HEK293T (cell line): Measurements from ENCODE around the gene PAQR8.
A peak's percentile ranks its signal among the peaks of the same experiment; 100 is the strongest.

Experiments used
- CTCF ChIA-PET: fragments of 350-600 bp; formaldehyde crosslinking; extraction: SDS; loops from one replicate; lab custom pipeline; 2021; ENCODE audit warnings: antibody characterized with exemption, inconsistent platforms; lab: Yijun Ruan, JAX
- POLR2A ChIA-PET: fragments of 350-600 bp; formaldehyde crosslinking; extraction: SDS; loops from one replicate; lab custom pipeline; 2020; ENCODE audit warnings: antibody characterized with exemption, inconsistent platforms; lab: Yijun Ruan, JAX
- DNase-seq: peaks from one replicate; pipeline ENCODE4 v3.0.0; 2012; ENCODE audit warnings: mixed read lengths; ENCODE audit errors: extremely low spot score
- ARNT ChIP-seq: fragments of 450-650 bp; IDR thresholded peaks from 2 replicates; pipeline ENCODE4 v1.6.1; 2017; ENCODE audit warnings: mild to moderate bottlenecking
- BHLHE40 ChIP-seq: fragments of 450-650 bp; IDR thresholded peaks from 2 replicates; pipeline ENCODE4 v1.6.1; 2016; ENCODE audit warnings: mild to moderate bottlenecking, moderate library complexity, borderline replicate concordance
- CTBP1 ChIP-seq: fragments of 450-650 bp; IDR thresholded peaks from 2 replicates; pipeline ENCODE4 v1.6.1; 2016; ENCODE audit warnings: borderline replicate concordance
- ELF4 ChIP-seq: fragments of 450-650 bp; IDR thresholded peaks from 2 replicates; pipeline ENCODE4 v1.6.1; 2017; ENCODE audit warnings: antibody characterized with exemption
- FOXA1 ChIP-seq: fragments of 450-650 bp; IDR thresholded peaks from 2 replicates; pipeline ENCODE4 v1.6.1; 2016; ENCODE audit warnings: mild to moderate bottlenecking
- FOXK2 ChIP-seq: fragments of 450-650 bp; IDR thresholded peaks from 2 replicates; pipeline ENCODE4 v1.6.1; 2016; ENCODE audit warnings: mild to moderate bottlenecking
- FOXM1 ChIP-seq: fragments of 450-650 bp; IDR thresholded peaks from 2 replicates; pipeline ENCODE4 v1.6.1; 2017; ENCODE audit warnings: mild to moderate bottlenecking, borderline replicate concordance
- HDGF ChIP-seq: fragments of 450-650 bp; IDR thresholded peaks from 2 replicates; pipeline ENCODE4 v1.6.1; 2017; ENCODE audit warnings: antibody characterized with exemption, borderline replicate concordance
- L3MBTL2 ChIP-seq: fragments of 450-650 bp; conservative IDR thresholded peaks from 2 replicates; pipeline ENCODE4 v1.6.1; 2016; ENCODE audit warnings: mild to moderate bottlenecking
- LEF1 ChIP-seq: fragments of 450-650 bp; IDR thresholded peaks from 2 replicates; pipeline ENCODE4 v1.6.1; 2017; ENCODE audit warnings: mild to moderate bottlenecking, borderline replicate concordance
- NFRKB ChIP-seq: fragments of 450-650 bp; IDR thresholded peaks from 2 replicates; pipeline ENCODE4 v1.6.1; 2016; ENCODE audit warnings: mild to moderate bottlenecking, moderate library complexity
- PKNOX1 ChIP-seq: fragments of 450-650 bp; IDR thresholded peaks from 2 replicates; pipeline ENCODE4 v1.6.1; 2016
- SP1 ChIP-seq: fragments of 450-650 bp; IDR thresholded peaks from 2 replicates; pipeline ENCODE4 v1.6.1; 2017
- SUZ12 ChIP-seq: fragments of 450-650 bp; IDR thresholded peaks from 2 replicates; pipeline ENCODE4 v1.6.1; 2016; ENCODE audit warnings: mild to moderate bottlenecking
- TARDBP ChIP-seq: fragments of 450-650 bp; IDR thresholded peaks from 2 replicates; pipeline ENCODE4 v1.6.1; 2016
- ZNF384 ChIP-seq: fragments of 450-650 bp; IDR thresholded peaks from 2 replicates; pipeline ENCODE4 v1.6.1; 2016

The PAQR8 gene

GRCh38 chr6:52361414-52361944 lies 472 bp upstream of the PAQR8 start:
- CTCF ChIA-PET, result interaction anchor here (1.0 to 1.5 kb wide), 2 partner anchors 39 to 76 kb away, joined by 3 to 5 read pairs; partner anchors contain the start of gene MCM3
- POLR2A ChIA-PET, result interaction anchor here (0.9 to 5.4 kb wide), 18 partner anchors 10 to 633 kb away, joined by 3 to 69 read pairs (median 4); partner anchors contain the start of gene MCM3
- DNase-seq, result peak; percentile 15

GRCh38 chr6:52362443-52363227 lies 684 bp downstream of the PAQR8 start:
- no peak for TF ChIP-seq HDGF
- DNase-seq, result peak; percentile 22
- CTCF ChIA-PET, result interaction anchor here (1.0 kb wide), 1 partner anchor 78 kb away, joined by 5 read pairs; the partner anchor contains the start of gene MCM3
- POLR2A ChIA-PET, result interaction anchor here (0.7 to 5.4 kb wide), 20 partner anchors 9 to 632 kb away, joined by 3 to 69 read pairs (median 4); partner anchors contain the start of gene MCM3

More at GRCh38 chr6:52361414-52361944, 472 bp upstream of the PAQR8 start:
- TF ChIP-seq LEF1, result no peak
- no peak for TF ChIP-seq FOXK2
- TF ChIP-seq SUZ12, result no peak
- no peak for TF ChIP-seq SP1
- TF ChIP-seq ZNF384, result no peak
- TF ChIP-seq L3MBTL2, result no peak
- TF ChIP-seq CTBP1, result no peak
- no peak for TF ChIP-seq FOXM1

- DNase-seq, result no peak
- POLR2A ChIA-PET, result interaction anchor here (1.8 to 5.4 kb wide), 4 partner anchors 9 to 84 kb away, joined by 6 to 69 read pairs (median 16); partner anchors contain the start of gene MCM3
- CTCF ChIA-PET, result interaction anchor here (1.0 kb wide), 1 partner anchor 78 kb away, joined by 4 read pairs; no protein-coding TSS in a partner anchor
- TF ChIP-seq FOXK2 (no peak), L3MBTL2 (no peak), HDGF (no peak), ZNF384 (no peak), FOXA1 (no peak), ARNT (no peak), TARDBP (no peak), SUZ12 (no peak), BHLHE40 (no peak), PKNOX1 (no peak), SP1 (no peak), ELF4 (no peak), CTBP1 (no peak), NFRKB (no peak), FOXM1 (no peak), LEF1 (no peak)
Observed at GRCh38 chr6:52363228-52363867, 1.4 kb downstream of the PAQR8 start.

- CTCF ChIA-PET, result no interaction called here
- POLR2A ChIA-PET, result interaction anchor here (1.2 to 5.4 kb wide), 2 partner anchors 12 to 81 kb away, joined by 3 to 69 read pairs; partner anchors contain the start of gene MCM3
- no peak for DNase-seq
- TF ChIP-seq SP1 (no peak), TARDBP (no peak), CTBP1 (no peak), NFRKB (no peak), PKNOX1 (no peak), ARNT (no peak), SUZ12 (no peak), FOXA1 (no peak), L3MBTL2 (no peak), ZNF384 (no peak), FOXM1 (no peak), ELF4 (no peak), HDGF (no peak), FOXK2 (no peak), BHLHE40 (no peak), LEF1 (no peak)
Observed at GRCh38 chr6:52364480-52365166, 2.7 kb downstream of the PAQR8 start.

GRCh38 chr6:52365317-52365716 lies 3.4 kb downstream of the PAQR8 start:
- ChIA-PET POLR2A (interaction anchor here (1.2 to 5.4 kb wide), 2 partner anchors 13 to 81 kb away, joined by 3 to 69 read pairs; partner anchors contain the start of gene MCM3), CTCF (no interaction called here)
- no peak for DNase-seq
- TF ChIP-seq PKNOX1 (no peak), SUZ12 (no peak), ZNF384 (no peak), LEF1 (no peak), SP1 (no peak), FOXM1 (no peak), CTBP1 (no peak), ELF4 (no peak), NFRKB (no peak), BHLHE40 (no peak), FOXA1 (no peak), TARDBP (no peak), HDGF (no peak), ARNT (no peak), FOXK2 (no peak), L3MBTL2 (no peak)
